B cell (primary cell): ENCODE measurements around the gene TKT. TPM values are rescaled to one million over a fixed set of nuclear protein-coding genes. Genes with fewer than 3 reads are reported as not detected.

Experiments used
- ATAC-seq: fragments of 200-7000 bp; cut with Tn5 transposase; one replicate; pipeline ENCODE4 v1.10.0; 2021; ENCODE audit warnings: low read depth, mild to moderate bottlenecking, moderate number of reproducible peaks, moderate library complexity
- CTCF ChIA-PET: fragments of 350-600 bp; sonication (Branson Sonifier 250); formaldehyde crosslinking; loops from one replicate; lab custom pipeline; 2021; ENCODE audit warnings: antibody characterized with exemption, inconsistent platforms; lab: Charles Lee
- POLR2A ChIA-PET: fragments of 350-600 bp; sonication (Branson Sonifier 250); formaldehyde crosslinking; loops from one replicate; lab custom pipeline; 2021; ENCODE audit warnings: antibody characterized with exemption; lab: Charles Lee
- DNase-seq: peaks from one replicate; pipeline ENCODE4 v3.0.0; 2013
- H2AFZ ChIP-seq: 2 replicates; pipeline ENCODE4 v1.6.1; 2012; ENCODE audit warnings: mild to moderate bottlenecking, low read depth, low read length; ENCODE audit not compliant: insufficient read depth, poor library complexity, severe bottlenecking
- H3K27ac ChIP-seq, 2 donors: 1 replicate in 1 of 2; 2 replicates in 1 of 2; pipeline ENCODE4 v1.5.1; 2012 to 2013; ENCODE audit warnings: low read length in 2 of 2, mild to moderate bottlenecking in 2 of 2, moderate library complexity in 1 of 2
- H3K27me3 ChIP-seq, 4 experiments: fragments of 200-600 bp in 1 of 4; sonication (generic) in 1 of 4; replicated peaks in 1 of 4; 1 replicate in 2 of 4; 2 replicates in 2 of 4; pipeline versions ENCODE4 v1.6.1 to v1.7.0; 2013 to 2016; ENCODE audit warnings: low read length in 3 of 4, mild to moderate bottlenecking in 2 of 4, mixed read lengths in 1 of 4, moderate library complexity in 1 of 4; ENCODE audit not compliant: insufficient read depth in 4 of 4, control insufficient read depth in 3 of 4; ENCODE audit errors: control extremely low read depth in 1 of 4
- H3K36me3 ChIP-seq, 2 experiments: replicated peaks in 1 of 2; 1 replicate in 1 of 2; 2 replicates in 1 of 2; pipeline versions ENCODE4 v1.6.1 to v1.7.1; 2013; ENCODE audit warnings: low read length in 1 of 2; ENCODE audit not compliant: insufficient read depth in 2 of 2, control insufficient read depth in 1 of 2; ENCODE audit errors: control extremely low read depth in 1 of 2, extremely low read depth in 1 of 2
- H3K4me1 ChIP-seq, 2 donors: fragments of 200-600 bp in 1 of 2; sonication (generic) in 1 of 2; 1 replicate in 1 of 2; 2 replicates in 1 of 2; pipeline versions ENCODE4 v1.5.1 to v1.6.1; 2013 to 2017; ENCODE audit warnings: low read length in 2 of 2; ENCODE audit not compliant: control insufficient read depth in 2 of 2, insufficient read depth in 2 of 2
- H3K4me2 ChIP-seq: replicated peaks from 2 replicates; pipeline ENCODE3; 2012; ENCODE audit warnings: mild to moderate bottlenecking, low read depth, low read length; ENCODE audit not compliant: poor library complexity, severe bottlenecking
- H3K4me3 ChIP-seq, 5 experiments: fragments of 200-600 bp in 1 of 5; sonication (generic) in 1 of 5; 1 replicate in 3 of 5; 2 replicates in 2 of 5; pipeline versions ENCODE4 v1.5.1 to v1.7.0; 2011 to 2016; ENCODE audit warnings: low read length in 4 of 5, mild to moderate bottlenecking in 4 of 5, low read depth in 2 of 5, control low read depth in 1 of 5, moderate library complexity in 1 of 5; ENCODE audit not compliant: insufficient read depth in 1 of 5; ENCODE audit errors: control extremely low read depth in 1 of 5, extremely low read depth in 1 of 5
- H3K79me2 ChIP-seq: fragments of 200-600 bp; sonication (generic); one replicate; pipeline ENCODE4 v1.6.0; 2016; ENCODE audit warnings: low read length; ENCODE audit not compliant: control insufficient read depth, insufficient read depth
- H3K9ac ChIP-seq: fragments of 200-600 bp; sonication (generic); 2 replicates; pipeline ENCODE4 v1.6.1; 2017; ENCODE audit warnings: mild to moderate bottlenecking, low read length, moderate library complexity
- H3K9me3 ChIP-seq, 3 donors: one replicate each; pipeline versions ENCODE4 v1.6.1 to v1.7.1; 2013; ENCODE audit warnings: low read length in 2 of 3; ENCODE audit not compliant: control insufficient read depth in 2 of 3, insufficient read depth in 1 of 3; ENCODE audit errors: control extremely low read depth in 1 of 3
- H4K20me1 ChIP-seq: 2 replicates; pipeline ENCODE4 v1.6.0; 2012; ENCODE audit warnings: mild to moderate bottlenecking, low read length; ENCODE audit not compliant: insufficient read depth, control insufficient read depth, poor library complexity, severe bottlenecking
- H3K27ac Mint-ChIP-seq: one replicate; pipeline ENCODE4 v1.8.0; 2021; ENCODE audit warnings: mixed read lengths
- H3K27me3 Mint-ChIP-seq: one replicate; pipeline ENCODE4 v1.8.0; 2021; ENCODE audit warnings: mixed read lengths
- H3K4me1 Mint-ChIP-seq: one replicate; pipeline ENCODE4 v1.8.0; 2021; ENCODE audit warnings: mixed read lengths
- H3K4me3 Mint-ChIP-seq: one replicate; pipeline ENCODE4 v1.8.0; 2021; ENCODE audit warnings: mixed read lengths
- H3K9me3 Mint-ChIP-seq: one replicate; pipeline ENCODE4 v1.8.0; 2022; ENCODE audit warnings: mixed read lengths; ENCODE audit not compliant: insufficient read depth
- CTCF ChIP-seq: fragments of 200-600 bp; IDR thresholded peaks from one replicate; pipeline ENCODE4 v1.8.0; 2022; ENCODE audit warnings: antibody characterized with exemption, mild to moderate bottlenecking
- EZH2 ChIP-seq: IDR thresholded peaks from 2 replicates; pipeline ENCODE4 v1.6.1; 2012; ENCODE audit warnings: borderline replicate concordance, low read depth, mild to moderate bottlenecking, moderate library complexity, low read length; ENCODE audit not compliant: insufficient read depth, poor library complexity, severe bottlenecking
- WGBS: methylation state at CpG from one replicate; pipeline ENCODE4 v1.1.5; 2013; ENCODE audit warnings: missing lambda C conversion rate; ENCODE audit not compliant: insufficient coverage; 5-methylcytosine and 5-hydroxymethylcytosine counted together
- intact Hi-C: fragments of 100-400 bp; cut with micrococcal nuclease; formaldehyde crosslinking; loops from one replicate; pipeline ENCODE4 v1.10.0; 2022
- polyA plus RNA-seq: library from polyadenylated mRNA; depleted of rRNA; stranded (reverse); fragments of >200 nt; gene quantifications from 2 replicates; pipeline ENCODE4 v1.2.3, GENCODE V29; 2012
- total RNA-seq, 2 donors: library from RNA; stranded (reverse); fragments of 120-200 nt in 1 of 2; gene quantifications; 1 replicate in 1 of 2; 2 replicates in 1 of 2; pipeline versions ENCODE4 v1.2.3 to v1.2.4, GENCODE V29; 2013 to 2022

The TKT gene
- total and polyA plus RNA-seq, 2 donors (not counting 1 experiment from before 2014, with no cell fraction given), result 69.5 to 81.0 TPM

GRCh38 chr3:53218131-53218530, 37.7 kb downstream of the TKT start:
- no peaks in the 10 kb centered on the region for H3K27me3 ChIP-seq
- peaks cover 0 to 13% (median 0%) of the 10 kb centered on the region in 3 donors for H3K9me3 ChIP-seq
- H3K4me2 ChIP-seq, result peak overlapping the region; percentile 42
- intact Hi-C loops, result no loop called here
- CTCF ChIA-PET, result interaction anchor here (0.7 to 1.8 kb wide), 3 partner anchors 22 to 125 kb away, joined by 3 to 7 read pairs (median 6); no protein-coding TSS in a partner anchor
- no peak overlapping the region for H3K27ac ChIP-seq
- H3K36me3 ChIP-seq, result peaks cover 0 to under 1% of the 10 kb centered on the region in 2 experiments
- H3K4me1 ChIP-seq, result peaks cover 0 to 7% of the 10 kb centered on the region in 2 donors
- H3K4me3 ChIP-seq, result no peak overlapping the region
- H3K79me2 ChIP-seq, result no peaks in the 10 kb centered on the region
- no peaks in the 10 kb centered on the region for H3K9me3 Mint-ChIP-seq
- H3K27me3 Mint-ChIP-seq, result no peaks in the 10 kb centered on the region
- H4K20me1 ChIP-seq, result no peaks in the 10 kb centered on the region
- DNase-seq (no peak), ATAC-seq (peak; percentile 68)
- peak overlapping the region; percentile 22 for H2AFZ ChIP-seq
- peak overlapping the region; percentile 7 for H3K27ac Mint-ChIP-seq
- POLR2A ChIA-PET, result interaction anchor here (0.7 kb wide), 1 partner anchor 22 kb away, joined by 5 read pairs; no protein-coding TSS in a partner anchor
- 75% methylated on average over 1 of the region's 2 CpGs for WGBS
- peaks cover 13% of the 10 kb centered on the region for H3K4me1 Mint-ChIP-seq
- H3K9ac ChIP-seq, result no peak overlapping the region
- no peak overlapping the region for H3K4me3 Mint-ChIP-seq
- no peak for TF ChIP-seq CTCF
- TF ChIP-seq EZH2, result no peak

- Histone ChIP-seq H3K27ac (no peak overlapping the region), H3K79me2 (no peaks in the 10 kb centered on the region), H3K27me3 (no peaks in the 10 kb centered on the region), H3K4me1 (peaks cover 0 to 7% of the 10 kb centered on the region in 2 donors), H3K9me3 (peaks cover 0 to 11% (median 0%) of the 10 kb centered on the region in 3 donors), H3K4me3 (no peak overlapping the region), H4K20me1 (no peaks in the 10 kb centered on the region), H3K9ac (no peak overlapping the region), H3K4me2 (no peak overlapping the region), H3K36me3 (no peaks in the 10 kb centered on the region), H2AFZ (no peak overlapping the region)
- CTCF ChIA-PET, result interaction anchor here (0.6 to 1.8 kb wide), 2 partner anchors 21 to 89 kb away, joined by 3 to 6 read pairs; no protein-coding TSS in a partner anchor
- TF ChIP-seq CTCF (no peak), EZH2 (no peak)
- 100% methylated on average over 1 of the region's 2 CpGs for WGBS
- no peak for DNase-seq
- Mint-ChIP-seq H3K4me1 (peaks cover 13% of the 10 kb centered on the region), H3K9me3 (no peaks in the 10 kb centered on the region), H3K27ac (no peak overlapping the region), H3K27me3 (no peaks in the 10 kb centered on the region), H3K4me3 (no peak overlapping the region)
- POLR2A ChIA-PET, result no interaction called here
- intact Hi-C loops, result no loop called here
- ATAC-seq, result no peak
Measured at GRCh38 chr3:53217175-53217574, 38.6 kb downstream of the TKT start.
